K562 (cell line): ENCODE data around the gene ADCYAP1R1. TPM values are rescaled to one million over a fixed set of nuclear protein-coding genes. Genes with fewer than 3 reads are reported as not detected.
A peak's percentile ranks its signal among the peaks of the same experiment; 100 is the strongest.

Experiments used
- ATAC-seq: fragments of 200-7000 bp; cut with Tn5 transposase; 3 replicates; pipeline ENCODE4 v1.9.1; 2020; ENCODE audit warnings: moderate library complexity
- BruUV-seq: library from RNA; stranded (reverse); fragments of 400-500 nt; replicated peaks from 2 replicates; lab custom pipeline; 2021; lab: Mats Ljungman, UMichigan
- CTCF ChIA-PET: fragments of 300-600 bp; formaldehyde crosslinking; extraction: SDS; loops from one replicate; lab custom pipeline; 2021; ENCODE audit warnings: low intra/inter-chr PET ratio; lab: Yijun Ruan, JAX
- POLR2A ChIA-PET: fragments of 300-600, 350-650 bp; sonication (Branson Sonifier 250); formaldehyde crosslinking; extraction: SDS; loops from one replicate; lab custom pipeline; 2021; ENCODE audit warnings: antibody characterized with exemption, inconsistent platforms; lab: Yijun Ruan, JAX
- DNase-seq, 4 experiments: peaks; one replicate each; pipeline versions ENCODE4 v3.0.0 to v3.0.0-alpha.2; 2011 to 2018; ENCODE audit warnings: low spot score in 3 of 4, mixed read lengths in 3 of 4; ENCODE audit errors: extremely low read depth in 1 of 4
- FAIRE-seq: peaks from 2 replicates; lab custom pipeline; 2011; peaks lifted over from hg19 to GRCh38; lab: Jason Lieb, UNC
- H2AFZ ChIP-seq: 2 replicates; pipeline ENCODE4 v1.6.0; 2011; ENCODE audit warnings: low read depth, low read length, control low read depth, inconsistent platforms
- H3K27ac ChIP-seq: fragments of 200-600 bp; 3 replicates; pipeline ENCODE4 v1.8.0; 2011; ENCODE audit warnings: low read depth, mild to moderate bottlenecking, control low read depth, inconsistent platforms, low read length, moderate library complexity, mixed read lengths; ENCODE audit errors: extremely low read depth
- H3K27me3 ChIP-seq, 2 experiments: fragments of 300-600 bp in 1 of 2; 2 replicates in 1 of 2; 3 replicates in 1 of 2; pipeline versions ENCODE4 v1.6.0 to v1.8.0; 2011; ENCODE audit warnings: inconsistent platforms in 2 of 2, low read length in 2 of 2, mild to moderate bottlenecking in 1 of 2, mixed read lengths in 1 of 2, moderate library complexity in 1 of 2; ENCODE audit not compliant: control insufficient read depth in 2 of 2, insufficient read depth in 2 of 2
- H3K36me3 ChIP-seq: fragments of 300-600 bp; 3 replicates; pipeline ENCODE4 v1.8.0; 2011; ENCODE audit warnings: mild to moderate bottlenecking, low read length, inconsistent platforms; ENCODE audit not compliant: control insufficient read depth, insufficient read depth
- H3K4me1 ChIP-seq, 2 experiments: fragments of 200-600 bp in 1 of 2; replicated peaks in 1 of 2; 2 replicates in 1 of 2; 3 replicates in 1 of 2; pipeline versions ENCODE4 v1.5.1 to v1.8.0; 2011; ENCODE audit warnings: inconsistent platforms in 2 of 2, low read length in 2 of 2, mild to moderate bottlenecking in 1 of 2, mixed read lengths in 1 of 2, moderate library complexity in 1 of 2; ENCODE audit not compliant: control insufficient read depth in 2 of 2, insufficient read depth in 2 of 2
- H3K4me2 ChIP-seq: 2 replicates; pipeline ENCODE4 v1.6.1; 2011; ENCODE audit warnings: low read length, control low read depth, inconsistent platforms, mixed read lengths; ENCODE audit not compliant: insufficient read depth
- H3K4me3 ChIP-seq: fragments of 200-600 bp; sonication (generic), shearing (Covaris generic); 2 replicates; pipeline ENCODE4 v1.5.1; 2016; ENCODE audit warnings: control low read depth, inconsistent platforms
- H3K79me2 ChIP-seq: fragments of 200-600 bp; 3 replicates; pipeline ENCODE4 v1.8.0; 2011; ENCODE audit warnings: low read length, inconsistent platforms; ENCODE audit not compliant: control insufficient read depth, insufficient read depth
- H3K9ac ChIP-seq, 2 experiments: 2 replicates each; pipeline versions ENCODE4 v1.6.0 to v1.6.1; 2011; ENCODE audit warnings: low read depth in 2 of 2, low read length in 2 of 2, control low read depth in 1 of 2, inconsistent platforms in 1 of 2, mild to moderate bottlenecking in 1 of 2, mixed read lengths in 1 of 2; ENCODE audit not compliant: insufficient read depth in 1 of 2
- H3K9me1 ChIP-seq: one replicate; pipeline ENCODE4 v1.6.0; 2011; ENCODE audit warnings: inconsistent platforms, mild to moderate bottlenecking, low read length, moderate library complexity; ENCODE audit not compliant: control insufficient read depth, insufficient read depth
- H3K9me3 ChIP-seq: replicated peaks from 2 replicates; pipeline ENCODE4 v1.5.1; 2011; ENCODE audit warnings: low read depth, low read length, inconsistent platforms; ENCODE audit not compliant: control insufficient read depth, insufficient read depth
- H4K20me1 ChIP-seq: replicated peaks from 2 replicates; pipeline ENCODE4 v1.6.1; 2011; ENCODE audit warnings: low read length, inconsistent platforms, mixed read lengths; ENCODE audit not compliant: control insufficient read depth, insufficient read depth
- HDAC1 ChIP-seq, 2 experiments: fragments of 450-650 bp; IDR thresholded peaks; 2 replicates each; pipeline ENCODE4 v1.6.1; 2016 to 2017; ENCODE audit warnings: inconsistent platforms in 1 of 2, mild to moderate bottlenecking in 1 of 2, moderate library complexity in 1 of 2
- WGBS: fragments of 100-300 bp; shearing (Covaris generic); methylation state at CpG from one replicate; pipeline ENCODE4 v1.1.6; 2016; ENCODE audit warnings: low coverage, mixed read lengths; ENCODE audit not compliant: insufficient coverage; ENCODE audit errors: missing lambda C conversion rate; 5-methylcytosine and 5-hydroxymethylcytosine counted together
- in situ Hi-C: fragments of 300-500 bp; cut with MboI; formaldehyde crosslinking; loops from 4 replicates; pipeline ENCODE4 v1.15.0; 2018; ENCODE audit warnings: inconsistent platforms, mixed read lengths
- intact Hi-C: fragments of 100-400 bp; cut with micrococcal nuclease; formaldehyde crosslinking; loops from 2 replicates; pipeline ENCODE4 v1.14.2; 2022
- polyA plus RNA-seq, 8 experiments: library from polyadenylated mRNA; depleted of rRNA in 4 of 8; stranded (reverse) in 5 of 8; unstranded in 3 of 8; fragments of >200 nt; fragmentation: Nextera tagmentation in 2 of 8; fragmentation: Illumina TruSeq in 1 of 8; extraction: Ambion mirVana in 2 of 8; extraction: Trizol in 1 of 8; gene quantifications; 2 replicates each; pipeline versions ENCODE4 v1.2.1 to v1.2.3, GENCODE V29; 2011 to 2014; ENCODE audit warnings: inconsistent platforms in 1 of 8, missing spikeins in 1 of 8
- total RNA-seq, 7 experiments: library from RNA; depleted of rRNA in 6 of 7; stranded (reverse); fragments of >200 nt in 6 of 7; fragmentation: Illumina TruSeq in 2 of 7; extraction: Trizol in 2 of 7; gene quantifications; 2 replicates each; pipeline versions ENCODE4 v1.2.1 to v1.2.3, GENCODE V29; 2011 to 2021; ENCODE audit warnings: low replicate concordance in 1 of 7
- TF ChIP-seq, protein P1 (sequence below): sonication (generic); formaldehyde crosslinking; IDR thresholded peaks from 2 replicates; pipeline ENCODE4 v1.9.0; 2022; ENCODE audit warnings: mild to moderate bottlenecking, missing genetic modification reagents
- TF ChIP-seq, protein P2 (sequence below): fragments of 250-450 bp; sonication (Bioruptor Pico); IDR thresholded peaks from 2 replicates; pipeline ENCODE4 v1.4.0; 2020; ENCODE audit warnings: mild to moderate bottlenecking

The ADCYAP1R1 gene
- total and polyA plus RNA-seq, 9 of the 15 experiments (the other 6 are each of a cell fraction or from before 2014, with no cell fraction given), result 0.03 to 0.07 TPM; not detected in 7

DNA sequence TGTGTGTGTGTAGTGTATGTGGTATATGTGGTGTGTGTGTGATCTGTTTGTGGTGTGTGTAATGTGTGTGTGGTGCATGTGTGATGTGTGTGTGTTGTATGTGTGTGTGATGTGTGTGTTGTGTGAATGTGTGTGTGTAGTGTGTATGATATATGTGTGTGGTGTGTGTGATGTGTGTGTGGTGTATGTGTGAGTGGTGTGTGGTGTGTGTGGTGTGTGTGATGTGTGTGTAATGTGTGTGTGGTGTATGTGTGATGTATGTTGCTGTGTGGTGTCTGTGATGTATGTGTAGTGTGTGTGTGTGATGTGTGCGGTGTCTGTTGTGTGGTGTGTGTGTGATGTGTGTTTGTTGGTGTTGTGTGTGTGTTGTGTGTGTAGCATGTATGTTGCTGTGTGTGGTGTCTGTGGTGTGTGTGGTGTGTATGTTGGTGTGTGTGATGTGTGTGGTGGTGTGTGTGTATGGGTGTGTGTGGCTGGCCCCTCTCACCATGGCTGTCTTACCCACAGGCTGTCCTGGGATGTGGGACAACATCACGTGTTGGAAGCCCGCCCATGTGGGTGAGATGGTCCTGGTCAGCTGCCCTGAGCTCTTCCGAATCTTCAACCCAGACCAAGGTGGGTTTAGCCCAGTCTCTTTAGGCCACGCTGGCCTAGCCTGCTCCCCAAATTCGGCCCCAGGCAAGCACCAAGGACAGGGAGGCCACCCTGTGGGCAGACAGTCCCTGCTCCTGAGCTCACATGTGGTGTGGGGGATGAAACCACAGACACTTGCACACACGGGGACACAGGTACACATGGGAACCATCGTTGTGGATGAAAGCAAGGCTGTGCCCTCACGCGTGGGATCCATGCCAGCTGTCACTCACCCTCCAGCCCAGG lies 25.6 kb downstream of the ADCYAP1R1 start:
- H3K4me3 ChIP-seq, result no peak overlapping the region
- POLR2A ChIA-PET, result no interaction called here
- TF ChIP-seq, protein P1, sequence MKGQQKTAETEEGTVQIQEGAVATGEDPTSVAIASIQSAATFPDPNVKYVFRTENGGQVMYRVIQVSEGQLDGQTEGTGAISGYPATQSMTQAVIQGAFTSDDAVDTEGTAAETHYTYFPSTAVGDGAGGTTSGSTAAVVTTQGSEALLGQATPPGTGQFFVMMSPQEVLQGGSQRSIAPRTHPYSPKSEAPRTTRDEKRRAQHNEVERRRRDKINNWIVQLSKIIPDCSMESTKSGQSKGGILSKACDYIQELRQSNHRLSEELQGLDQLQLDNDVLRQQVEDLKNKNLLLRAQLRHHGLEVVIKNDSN (CRISPR knock-in tag), result 0 out of 2 replicates have a peak, but pooled peaks have one; percentile 5
- 0 out of 4 replicates have a peak, but pooled peaks of 1 of the 2 experiments have one; percentile 8 for TF ChIP-seq HDAC1 (IDR thresholded peaks at IDR 0.05)
- TF ChIP-seq, protein P2, sequence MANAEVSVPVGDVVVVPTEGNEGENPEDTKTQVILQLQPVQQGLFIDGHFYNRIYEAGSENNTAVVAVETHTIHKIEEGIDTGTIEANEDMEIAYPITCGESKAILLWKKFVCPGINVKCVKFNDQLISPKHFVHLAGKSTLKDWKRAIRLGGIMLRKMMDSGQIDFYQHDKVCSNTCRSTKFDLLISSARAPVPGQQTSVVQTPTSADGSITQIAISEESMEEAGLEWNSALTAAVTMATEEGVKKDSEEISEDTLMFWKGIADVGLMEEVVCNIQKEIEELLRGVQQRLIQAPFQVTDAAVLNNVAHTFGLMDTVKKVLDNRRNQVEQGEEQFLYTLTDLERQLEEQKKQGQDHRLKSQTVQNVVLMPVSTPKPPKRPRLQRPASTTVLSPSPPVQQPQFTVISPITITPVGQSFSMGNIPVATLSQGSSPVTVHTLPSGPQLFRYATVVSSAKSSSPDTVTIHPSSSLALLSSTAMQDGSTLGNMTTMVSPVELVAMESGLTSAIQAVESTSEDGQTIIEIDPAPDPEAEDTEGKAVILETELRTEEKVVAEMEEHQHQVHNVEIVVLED, result no peak

More for the DNA sequence above, 25.6 kb downstream of the ADCYAP1R1 start:
- intact Hi-C loops, result no loop called here
- no TSS peak for BruUV-seq
- ATAC-seq (no peak), DNase-seq (no peak), FAIRE-seq (peak; percentile 69)
- H3K27ac ChIP-seq, result no peak overlapping the region
- H3K36me3 ChIP-seq, result no peaks in the 10 kb centered on the region
- H3K4me2 ChIP-seq, result no peak overlapping the region
- H3K9me3 ChIP-seq, result no peaks in the 10 kb centered on the region
- WGBS, result 1% methylated on average over 9 of the region's 10 CpGs
- no peaks in the 10 kb centered on the region for H3K79me2 ChIP-seq
- peaks cover 2% of the 10 kb centered on the region for H3K9me1 ChIP-seq
- CTCF ChIA-PET, result no interaction called here
- in situ Hi-C loops, result no loop called here
- H3K4me1 ChIP-seq, result no peaks in the 10 kb centered on the region
- H4K20me1 ChIP-seq, result 0 out of 2 replicates have a peak, but pooled peaks cover 8% of the 10 kb centered on the region
- H3K9ac ChIP-seq, result no peak overlapping the region
- H3K27me3 ChIP-seq, result peaks cover 9 to 72% of the 10 kb centered on the region in 2 experiments; a peak in 4 of 5 replicates
- no peak overlapping the region for H2AFZ ChIP-seq
